ENCODE data around the gene HOXB5.

Gene HOXB5

GRCh38 chr17:48563867-48564187 lies 29.8 kb downstream of the HOXB5 start:
- no peak for TF ChIP-seq CTCF (IDR thresholded peaks at IDR 0.05; ENCODE audit: control insufficient read depth, extremely low read depth, insufficient read depth)
- DNase-seq (ENCODE audit: low read depth): no peak
- H3K4me3 ChIP-seq (ENCODE audit: low read depth, low read length): no peak overlapping the region

DNA sequence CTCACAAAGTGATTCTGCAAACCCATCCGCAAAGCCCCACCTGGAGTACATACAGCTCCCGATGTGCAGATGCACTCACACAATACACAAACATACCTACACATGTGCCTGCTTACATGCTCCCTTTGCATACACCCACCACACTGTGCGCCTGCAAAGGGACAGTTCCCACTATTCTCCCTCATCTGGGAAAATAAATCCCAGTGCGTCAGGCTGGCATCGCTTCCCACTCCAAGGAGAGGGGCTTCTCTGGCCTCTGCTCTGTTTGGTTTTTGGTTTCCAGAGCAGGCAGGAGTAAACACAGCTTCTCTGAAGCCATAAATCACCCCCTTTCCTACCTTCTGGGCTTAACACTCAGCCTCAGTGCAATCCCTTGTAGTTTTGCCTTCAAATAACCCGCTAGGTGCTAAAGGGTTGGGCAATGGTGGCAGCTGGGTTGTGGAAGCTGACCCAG lies 30.2 kb downstream of the HOXB5 start:
- no peak overlapping the region for H3K4me3 ChIP-seq (ENCODE audit: low read depth, low read length)
- DNase-seq (ENCODE audit: low read depth): no peak
- TF ChIP-seq CTCF (IDR thresholded peaks at IDR 0.05; ENCODE audit: control insufficient read depth, extremely low read depth, insufficient read depth): no peak

DNA sequence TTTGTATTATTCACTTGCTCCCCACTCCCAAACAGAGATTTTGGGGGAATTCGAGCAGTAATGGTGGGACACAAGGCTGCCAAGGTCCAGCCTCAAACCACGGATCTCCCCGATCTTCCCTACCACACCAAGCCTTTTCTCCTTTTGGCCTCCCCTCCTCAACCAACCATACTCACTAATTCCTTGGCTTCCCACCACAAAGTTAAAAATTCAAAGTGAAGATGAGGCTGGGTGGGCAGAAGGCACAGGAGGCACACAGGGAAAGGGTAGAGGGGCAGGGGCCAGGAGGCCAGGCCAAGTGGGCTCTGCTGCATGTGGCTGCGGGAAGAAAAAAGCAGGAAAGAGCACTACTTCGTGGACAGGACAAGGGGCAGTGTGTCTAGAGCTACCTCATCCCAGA lies 30.6 kb downstream of the HOXB5 start:
- no peak overlapping the region for H3K4me3 ChIP-seq (ENCODE audit: low read depth, low read length)
- DNase-seq (ENCODE audit: low read depth): no peak
- TF ChIP-seq CTCF (IDR thresholded peaks at IDR 0.05; ENCODE audit: control insufficient read depth, extremely low read depth, insufficient read depth): no peak

GRCh38 chr17:48561884-48562810 lies 31.4 kb downstream of the HOXB5 start:
- H3K4me3 ChIP-seq (ENCODE audit: low read depth, low read length): no peak overlapping the region
- TF ChIP-seq CTCF (IDR thresholded peaks at IDR 0.05; ENCODE audit: control insufficient read depth, extremely low read depth, insufficient read depth): no peak
- DNase-seq (ENCODE audit: low read depth): no peak

DNA sequence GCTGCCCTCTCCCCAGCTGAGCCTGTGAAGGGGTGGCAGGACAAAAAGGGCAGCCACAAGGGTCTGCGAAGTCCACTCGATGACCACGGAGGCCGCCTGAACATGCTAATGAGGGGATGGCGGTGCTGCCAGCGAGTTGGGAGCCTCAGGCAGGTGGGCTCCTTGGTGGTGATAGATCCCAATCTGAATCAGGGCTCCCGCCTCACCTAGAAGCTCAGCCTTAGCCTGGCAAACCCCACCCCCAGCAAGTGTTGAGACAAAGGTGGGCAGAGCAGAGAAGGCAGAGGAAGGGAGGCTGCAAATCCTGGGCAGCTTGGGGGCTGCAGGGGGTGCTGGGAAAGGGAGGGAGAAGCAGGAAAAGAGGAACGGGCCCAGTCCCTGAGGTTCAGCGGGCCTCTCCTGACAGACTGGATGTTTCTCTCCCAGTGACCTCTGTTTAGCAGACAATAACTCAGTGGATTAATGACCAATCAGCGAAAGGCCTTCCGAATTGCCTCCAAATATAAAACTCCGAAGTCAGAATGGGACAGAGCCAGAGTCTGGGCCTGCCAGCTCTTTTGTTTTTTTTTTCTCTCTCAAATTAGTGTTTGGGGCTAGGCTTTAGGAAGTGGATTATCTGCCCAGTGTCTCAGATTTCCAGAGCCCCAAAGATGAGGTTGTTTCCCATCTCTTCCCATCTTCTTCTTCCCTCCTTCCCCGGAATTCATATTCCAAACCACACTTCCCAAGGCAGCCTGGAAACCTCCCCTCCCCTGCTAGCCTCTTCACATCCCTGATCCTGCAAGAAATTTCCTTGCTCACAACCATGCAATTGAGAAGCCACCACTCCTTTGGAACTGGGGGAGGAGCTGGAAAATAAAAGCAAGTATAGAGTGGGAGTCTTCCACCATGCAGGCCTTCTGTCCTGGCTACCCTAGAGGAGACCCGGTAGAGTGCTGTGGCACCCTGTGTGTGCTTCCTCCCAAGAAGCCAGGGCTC lies 33.5 kb downstream of the HOXB5 start:
- no peak overlapping the region for H3K4me3 ChIP-seq (ENCODE audit: low read depth, low read length)
- no peak for TF ChIP-seq CTCF (IDR thresholded peaks at IDR 0.05; ENCODE audit: control insufficient read depth, extremely low read depth, insufficient read depth)
- DNase-seq (ENCODE audit: low read depth): no peak

DNA sequence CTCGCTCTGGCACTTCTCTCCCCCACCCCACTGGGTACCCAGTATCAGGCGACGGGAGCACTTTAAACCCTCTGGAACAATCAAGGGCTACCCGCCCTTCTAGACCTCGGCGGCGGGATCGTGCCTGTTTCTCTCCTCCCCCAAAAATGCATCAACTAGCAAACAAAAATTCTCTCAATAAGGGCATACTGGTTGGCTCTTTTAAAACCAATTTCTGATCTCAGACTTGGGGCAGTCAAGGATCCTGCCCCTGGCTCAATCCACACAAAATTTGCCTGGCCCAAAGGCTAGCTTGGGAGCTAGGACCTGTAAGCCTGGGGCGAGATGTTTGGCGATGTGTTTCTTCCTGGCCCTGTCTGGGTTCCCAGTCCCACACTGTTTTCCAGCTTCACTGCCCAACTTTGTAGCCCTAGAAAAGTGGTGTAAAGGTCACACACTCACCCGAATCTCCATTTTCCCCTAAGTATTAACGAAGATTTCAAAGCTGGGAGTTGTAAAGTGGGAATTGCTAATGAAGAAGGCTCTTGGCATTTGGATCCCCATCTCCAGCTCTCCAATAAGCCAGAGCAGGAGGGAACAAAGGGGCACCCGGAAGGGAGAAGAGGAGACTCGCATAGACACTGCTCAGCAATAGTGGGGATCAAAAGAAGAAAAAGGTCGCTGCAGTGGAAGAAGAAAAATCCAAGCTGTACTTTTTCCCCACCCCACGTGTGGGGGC lies 34.3 kb downstream of the HOXB5 start:
- DNase-seq (ENCODE audit: low read depth): no peak
- no peak overlapping the region for H3K4me3 ChIP-seq (ENCODE audit: low read depth, low read length)
- TF ChIP-seq CTCF (IDR thresholded peaks at IDR 0.05; ENCODE audit: control insufficient read depth, extremely low read depth, insufficient read depth): no peak

Data from LNCaP clone FGC (cell line).